Smooth muscle cell (in vitro differentiated cells): ENCODE measurements around the gene COL1A1. TPM values are rescaled to one million over a fixed set of nuclear protein-coding genes. Genes with fewer than 3 reads are reported as not detected.
A peak's percentile ranks its signal among the peaks of the same experiment; 100 is the strongest.

Experiments
- DNase-seq: peaks from one replicate; lab custom pipeline; 2025; ENCODE audit not compliant: unreplicated experiment; lab: John Stamatoyannopoulos, UW
- H2AFZ ChIP-seq: fragments of 200-600 bp; sonication (generic); 2 replicates; pipeline ENCODE4 v1.6.0; 2016; ENCODE audit warnings: antibody characterized with exemption, low read depth, mild to moderate bottlenecking
- H3F3A ChIP-seq: fragments of 200-600 bp; sonication (generic); 2 replicates; pipeline ENCODE4 v1.6.0; 2017; ENCODE audit warnings: antibody characterized with exemption, low read depth
- H3K27ac ChIP-seq: fragments of 200-600 bp; sonication (generic); 2 replicates; pipeline ENCODE4 v1.5.1; 2016; ENCODE audit warnings: low read depth, mild to moderate bottlenecking
- H3K27me3 ChIP-seq: fragments of 200-600 bp; sonication (generic); 2 replicates; pipeline ENCODE4 v1.6.1; 2016; ENCODE audit warnings: low read depth, mild to moderate bottlenecking
- H3K36me3 ChIP-seq: fragments of 200-600 bp; sonication (generic); 2 replicates; pipeline ENCODE4 v1.5.1; 2016; ENCODE audit warnings: low read depth
- H3K4me1 ChIP-seq: fragments of 200-600 bp; sonication (generic); 2 replicates; pipeline ENCODE4 v1.5.1; 2016; ENCODE audit warnings: low read depth
- H3K4me2 ChIP-seq: fragments of 200-600 bp; sonication (generic); 2 replicates; pipeline ENCODE4 v1.6.0; 2016; ENCODE audit warnings: mild to moderate bottlenecking
- H3K4me3 ChIP-seq: fragments of 200-600 bp; sonication (generic); 2 replicates; pipeline ENCODE4 v1.5.1; 2016; ENCODE audit warnings: mild to moderate bottlenecking
- H3K79me2 ChIP-seq: fragments of 200-600 bp; sonication (generic); 2 replicates; pipeline ENCODE4 v1.6.0; 2016; ENCODE audit warnings: low read depth, mild to moderate bottlenecking
- H3K9ac ChIP-seq: fragments of 200-600 bp; sonication (generic); 2 replicates; pipeline ENCODE4 v1.6.0; 2016; ENCODE audit warnings: low read depth
- H3K9me3 ChIP-seq: fragments of 200-600 bp; sonication (generic); replicated peaks from 2 replicates; pipeline ENCODE4 v1.5.1; 2016; ENCODE audit warnings: low read depth
- H4K20me1 ChIP-seq: fragments of 200-600 bp; sonication (generic); 2 replicates; pipeline ENCODE4 v1.6.0; 2016; ENCODE audit warnings: low read depth
- CTCF ChIP-seq: fragments of 200-600 bp; sonication (generic); IDR thresholded peaks from 2 replicates; pipeline ENCODE4 v1.5.1; 2017; ENCODE audit warnings: borderline replicate concordance, mild to moderate bottlenecking, antibody characterized with exemption; ENCODE audit not compliant: insufficient read depth, poor library complexity, severe bottlenecking
- WGBS: methylation state at CpG from one replicate; pipeline ENCODE4 v1.1.7; 2016; ENCODE audit warnings: low lambda C conversion rate; 5-methylcytosine and 5-hydroxymethylcytosine counted together
- polyA plus RNA-seq: library from polyadenylated mRNA; unstranded; fragments of >200 nt; fragmentation: Nextera tagmentation; extraction: Ambion mirVana; gene quantifications from 2 replicates; pipeline ENCODE4 v1.2.1, GENCODE V29; 2016
- total RNA-seq: library from RNA; depleted of rRNA; stranded (reverse); fragments of >200 nt; gene quantifications from 2 replicates; pipeline ENCODE4 v1.2.3, GENCODE V29; 2014

The COL1A1 gene
- total and polyA plus RNA-seq, 2 experiments from 2014 or later = 4,141 to 25,649 TPM

GRCh38 chr17:50192144-50192617 is 9.2 kb downstream of the COL1A1 start:
- no peaks in the 10 kb centered on the region for H3K9me3 ChIP-seq
- peak overlapping the region; percentile 79 for H3K4me2 ChIP-seq
- H3F3A ChIP-seq = peaks cover 93% of the 10 kb centered on the region
- peak overlapping the region; percentile 99 for H3K27ac ChIP-seq
- no peak overlapping the region for H2AFZ ChIP-seq
- H3K4me1 ChIP-seq = peaks cover 3% of the 10 kb centered on the region
- 61% methylated on average over 4 of the region's 4 CpGs for WGBS
- H3K36me3 ChIP-seq = peaks cover 11% of the 10 kb centered on the region
- TF ChIP-seq CTCF = no peak
- no peak overlapping the region for H3K9ac ChIP-seq
- peaks cover 44% of the 10 kb centered on the region for H3K79me2 ChIP-seq
- DNase-seq = no peak
- H3K4me3 ChIP-seq = no peak overlapping the region
- H3K27me3 ChIP-seq = no peaks in the 10 kb centered on the region
- H4K20me1 ChIP-seq = peaks cover 100% of the 10 kb centered on the region

- Histone ChIP-seq H3K9ac (no peak overlapping the region), H3K9me3 (no peaks in the 10 kb centered on the region), H3K79me2 (peaks cover 38% of the 10 kb centered on the region), H3K27ac (peak overlapping the region; percentile 99), H3K4me1 (no peaks in the 10 kb centered on the region), H3K4me2 (peak overlapping the region; percentile 79), H3K36me3 (peaks cover 8% of the 10 kb centered on the region), H3K27me3 (no peaks in the 10 kb centered on the region), H4K20me1 (peaks cover 100% of the 10 kb centered on the region), H3F3A (peaks cover 93% of the 10 kb centered on the region), H2AFZ (no peak overlapping the region), H3K4me3 (no peak overlapping the region)
- no peak for TF ChIP-seq CTCF
- DNase-seq = no peak
- 70% methylated on average over 21 of the region's 21 CpGs for whole genome bisulfite sequencing
These were observed 9.9 kb downstream of the COL1A1 start for GRCh38 chr17:50191359-50192143.

GRCh38 chr17:50190603-50191358 is 10.7 kb downstream of the COL1A1 start:
- H3K79me2 ChIP-seq = peaks cover 30% of the 10 kb centered on the region

More at GRCh38 chr17:50190603-50191358, 10.7 kb downstream of the COL1A1 start:
- peak overlapping the region; percentile 79 for H3K4me2 ChIP-seq
- peaks cover 89% of the 10 kb centered on the region for H3F3A ChIP-seq
- H3K4me3 ChIP-seq = no peak overlapping the region
- 81% methylated on average over 8 of the region's 8 CpGs for WGBS
- H3K27ac ChIP-seq = peak overlapping the region; percentile 99
- peaks cover 100% of the 10 kb centered on the region for H4K20me1 ChIP-seq
- no peak for TF ChIP-seq CTCF
- H2AFZ ChIP-seq = no peak overlapping the region
- no peaks in the 10 kb centered on the region for H3K9me3 ChIP-seq
- no peaks in the 10 kb centered on the region for H3K4me1 ChIP-seq
- no peak overlapping the region for H3K9ac ChIP-seq
- DNase-seq = no peak
- peaks cover 8% of the 10 kb centered on the region for H3K36me3 ChIP-seq
- no peaks in the 10 kb centered on the region for H3K27me3 ChIP-seq
